GM21381 (cell line): ENCODE data around the gene SNRNP48.

Source experiments
- ATAC-seq: cut with Tn5 transposase; IDR thresholded peaks from one replicate; pipeline ENCODE4 v1.9.1; 2021; ENCODE audit warnings: mild to moderate bottlenecking, moderate library complexity; ENCODE audit not compliant: unreplicated experiment

Gene SNRNP48, protein sequence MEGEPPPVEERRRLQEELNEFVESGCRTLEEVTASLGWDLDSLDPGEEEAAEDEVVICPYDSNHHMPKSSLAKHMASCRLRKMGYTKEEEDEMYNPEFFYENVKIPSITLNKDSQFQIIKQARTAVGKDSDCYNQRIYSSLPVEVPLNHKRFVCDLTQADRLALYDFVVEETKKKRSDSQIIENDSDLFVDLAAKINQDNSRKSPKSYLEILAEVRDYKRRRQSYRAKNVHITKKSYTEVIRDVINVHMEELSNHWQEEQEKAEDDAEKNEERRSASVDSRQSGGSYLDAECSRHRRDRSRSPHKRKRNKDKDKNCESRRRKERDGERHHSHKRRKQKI

DNA sequence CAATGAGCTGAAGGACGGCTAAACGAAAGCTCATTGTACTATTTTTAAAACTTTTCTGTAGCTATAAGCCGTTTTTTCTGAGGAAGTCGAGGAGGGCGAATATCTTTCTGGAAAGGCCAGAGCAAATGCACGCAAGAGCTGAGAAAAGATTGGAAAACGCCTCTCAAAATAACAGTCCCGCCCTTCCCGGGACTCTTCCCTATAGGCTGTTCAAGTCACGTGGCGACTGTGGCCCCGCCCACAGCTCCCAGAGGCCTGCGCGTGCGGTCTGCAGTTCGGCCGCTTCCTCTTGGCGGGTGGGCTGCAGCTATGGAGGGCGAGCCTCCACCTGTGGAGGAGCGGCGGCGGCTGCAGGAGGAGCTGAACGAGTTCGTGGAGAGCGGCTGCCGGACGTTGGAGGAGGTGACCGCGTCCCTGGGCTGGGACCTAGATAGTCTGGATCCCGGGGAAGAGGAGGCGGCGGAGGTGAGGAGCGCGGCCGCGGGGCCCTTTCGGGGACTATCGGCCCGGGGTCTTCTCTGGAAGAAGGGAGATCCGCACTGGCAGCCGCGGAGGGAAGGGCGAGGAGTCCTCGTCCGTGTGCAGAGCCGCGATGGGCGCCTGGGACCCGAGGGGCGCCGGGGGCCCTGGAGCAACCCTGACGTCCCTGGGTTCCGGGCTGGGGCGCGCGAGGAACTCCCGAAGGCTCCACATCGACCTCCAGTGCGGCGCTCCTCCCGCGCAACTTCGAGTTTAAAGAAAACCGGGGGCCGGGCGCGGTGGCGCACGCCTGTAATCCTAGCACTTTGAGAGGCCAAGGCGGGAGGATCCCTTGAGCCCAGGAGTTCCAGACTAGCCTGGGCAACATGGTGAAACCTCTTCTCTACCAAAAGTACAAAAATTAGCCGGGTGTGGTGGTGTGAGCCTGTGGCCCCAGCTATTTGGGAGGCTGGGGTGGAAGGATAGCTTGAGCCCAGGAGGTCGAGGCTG, at the start of gene SNRNP48:
TSS of gene SNRNP48 (plus strand) at position 250 of the 969 bp plus-strand sequence. CDS start at position 310, 60 bp downstream.
- peak; percentile 99 for ATAC-seq

DNA sequence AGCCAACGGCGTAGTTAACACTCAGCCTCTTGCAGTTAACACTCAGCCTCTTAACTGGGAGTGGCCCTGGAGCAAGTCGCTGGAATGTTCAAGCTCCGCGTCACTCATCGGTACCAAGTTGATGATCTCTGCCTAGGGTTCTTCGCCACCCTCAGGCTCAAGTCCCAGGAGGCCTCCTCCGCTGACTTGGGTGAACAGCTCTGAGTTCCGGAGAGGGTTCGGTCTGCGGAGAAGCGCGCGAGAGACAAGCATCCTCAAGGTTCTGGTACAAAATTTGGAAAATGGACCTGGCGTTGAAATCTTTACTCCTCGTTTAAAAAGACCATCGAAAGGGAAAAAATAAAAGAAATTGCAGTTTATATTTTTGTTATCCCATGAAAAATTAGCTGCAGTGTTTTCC, 49.4 kb upstream of the SNRNP48 start:
- ATAC-seq: no peak

DNA sequence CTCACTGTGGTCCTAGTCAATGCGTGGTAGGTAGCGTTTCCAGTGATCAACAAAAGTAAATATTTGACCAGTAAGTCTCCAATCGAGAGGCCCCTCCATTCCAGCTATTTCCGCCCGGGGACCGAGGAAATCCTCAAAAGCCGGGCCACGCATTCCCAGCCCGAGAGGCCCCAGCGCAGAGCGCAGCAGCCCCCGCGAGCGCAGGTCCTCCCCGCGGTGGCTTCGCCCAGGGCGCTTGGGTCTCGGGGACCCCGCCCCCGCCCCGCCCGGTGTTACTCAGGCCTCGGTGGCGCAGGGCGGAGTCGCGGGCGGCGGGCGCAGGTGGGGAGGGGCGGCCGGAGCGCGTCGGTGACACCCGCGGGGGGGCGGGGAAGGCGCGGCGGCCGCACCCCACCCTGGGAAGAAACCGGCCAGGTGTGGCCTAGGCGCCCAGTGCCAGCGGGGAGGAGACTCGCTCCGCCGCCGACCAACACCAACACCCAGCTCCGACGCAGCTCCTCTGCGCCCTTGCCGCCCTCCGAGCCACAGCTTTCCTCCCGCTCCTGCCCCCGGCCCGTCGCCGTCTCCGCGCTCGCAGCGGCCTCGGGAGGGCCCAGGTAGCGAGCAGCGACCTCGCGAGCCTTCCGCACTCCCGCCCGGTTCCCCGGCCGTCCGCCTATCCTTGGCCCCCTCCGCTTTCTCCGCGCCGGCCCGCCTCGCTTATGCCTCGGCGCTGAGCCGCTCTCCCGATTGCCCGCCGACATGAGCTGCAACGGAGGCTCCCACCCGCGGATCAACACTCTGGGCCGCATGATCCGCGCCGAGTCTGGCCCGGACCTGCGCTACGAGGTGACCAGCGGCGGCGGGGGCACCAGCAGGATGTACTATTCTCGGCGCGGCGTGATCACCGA, 48.6 kb upstream of the SNRNP48 start, which contains the start of gene DSP:
TSS of gene DSP (plus strand) at position 497 of the 890 bp plus-strand sequence. CDS start at position 742, 245 bp downstream.
- ATAC-seq: no peak

DNA sequence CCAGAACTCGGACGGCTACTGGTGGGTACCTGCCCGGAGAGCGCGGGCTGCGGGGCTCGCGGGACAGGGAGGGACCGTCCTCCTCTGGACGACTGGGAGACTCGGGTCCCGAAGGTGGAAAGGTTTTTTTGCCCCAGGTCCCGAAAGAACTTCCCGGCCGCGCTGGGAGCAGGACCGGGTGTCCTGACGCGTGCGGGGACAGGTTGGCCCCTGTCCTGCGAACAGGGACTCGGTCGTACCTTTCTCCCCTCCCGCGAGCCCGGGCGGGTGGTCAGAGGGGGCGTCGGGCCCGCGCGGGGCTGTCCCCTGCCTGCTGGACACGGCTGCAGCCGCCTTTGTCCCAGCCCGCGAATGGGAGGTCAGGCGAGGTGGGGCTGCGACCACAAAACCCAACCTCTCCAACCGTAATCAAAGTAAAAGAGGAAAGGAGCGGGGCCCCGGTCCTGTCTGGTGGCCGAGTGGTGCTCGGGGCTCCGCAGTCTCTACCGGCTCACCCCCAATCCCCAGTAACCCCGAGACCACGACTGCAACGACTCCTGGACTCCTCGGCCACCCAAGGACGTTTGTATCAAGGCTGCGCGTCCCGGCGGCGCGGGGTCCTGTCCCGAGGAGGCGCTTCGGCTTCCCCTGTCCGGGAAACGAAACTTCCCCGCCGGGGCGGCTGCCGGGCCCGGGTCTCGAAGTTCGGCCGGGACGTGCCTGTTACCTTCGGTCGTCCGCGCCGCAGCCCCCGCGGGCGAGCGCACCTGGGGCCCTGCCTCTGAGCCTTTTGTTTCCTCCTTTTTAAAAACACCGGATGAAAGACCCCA, 47.7 kb upstream of the SNRNP48 start:
- no peak for ATAC-seq

DNA sequence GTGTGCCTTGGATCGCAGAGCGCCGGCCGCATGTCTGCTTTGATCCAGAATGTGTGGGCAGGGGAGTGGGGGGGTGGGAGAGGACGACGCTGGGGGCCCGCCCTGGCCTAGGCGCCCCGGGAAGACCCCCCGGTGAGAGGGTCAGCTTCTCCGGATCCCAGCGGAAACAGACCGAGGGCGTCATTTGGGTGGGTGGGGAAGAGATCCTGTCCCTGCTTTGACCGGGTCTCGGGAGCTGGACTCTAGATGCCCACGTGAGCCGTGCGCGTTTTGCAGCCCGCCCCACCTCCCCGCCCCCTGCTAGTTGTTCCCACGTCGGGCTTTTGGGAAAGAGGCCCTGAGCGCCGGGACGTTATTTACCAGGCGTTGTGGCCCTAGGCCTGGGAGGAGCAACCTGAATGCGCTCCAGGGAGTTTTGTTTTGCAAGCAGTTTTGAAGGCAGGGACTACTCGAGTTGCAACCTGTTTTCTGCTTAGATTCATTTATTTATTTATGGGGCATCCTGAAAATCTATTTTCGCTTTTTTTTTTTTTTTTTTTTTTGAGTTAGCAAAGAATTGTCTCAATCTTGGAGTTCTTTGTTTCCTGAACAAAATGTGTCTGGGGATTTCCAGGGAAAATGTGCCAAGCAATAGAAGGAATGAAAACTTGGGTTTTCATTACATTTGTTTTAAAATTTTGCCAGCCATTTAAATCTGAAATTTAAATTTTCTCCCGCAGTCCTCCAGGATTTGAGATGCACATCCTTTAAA, 46.9 kb upstream of the SNRNP48 start:
- no peak for ATAC-seq

DNA sequence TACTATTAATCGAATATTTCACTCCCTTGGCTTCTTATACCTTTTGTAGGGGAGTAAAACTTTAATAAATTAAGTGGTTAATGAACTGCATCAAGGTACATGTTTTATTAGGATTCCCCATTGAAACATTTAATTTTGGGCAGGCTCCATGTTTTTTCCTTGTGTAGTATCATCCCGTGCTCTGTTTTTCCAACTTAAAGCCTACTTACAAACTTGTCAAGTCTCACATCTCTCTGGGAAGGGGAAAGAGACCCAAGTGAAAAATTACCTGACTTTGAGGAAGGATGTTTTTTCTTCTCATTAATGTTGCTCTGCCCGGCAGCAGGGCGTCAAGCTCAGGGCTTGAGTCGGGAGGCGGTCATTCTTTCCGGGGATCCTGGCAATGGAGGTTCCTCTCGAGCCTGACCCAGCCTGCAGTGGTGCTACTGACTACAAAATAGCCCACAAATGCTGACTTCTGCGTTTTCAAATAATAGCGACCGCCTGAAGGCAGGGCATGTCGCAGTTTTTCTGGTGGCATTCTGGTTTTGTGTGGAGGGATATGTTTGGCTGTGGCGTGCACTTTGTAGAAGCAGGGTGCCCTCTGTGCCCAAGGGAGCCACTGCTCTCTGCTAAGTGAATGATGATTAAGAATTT, 46.1 kb upstream of the SNRNP48 start:
- no peak for ATAC-seq

DNA sequence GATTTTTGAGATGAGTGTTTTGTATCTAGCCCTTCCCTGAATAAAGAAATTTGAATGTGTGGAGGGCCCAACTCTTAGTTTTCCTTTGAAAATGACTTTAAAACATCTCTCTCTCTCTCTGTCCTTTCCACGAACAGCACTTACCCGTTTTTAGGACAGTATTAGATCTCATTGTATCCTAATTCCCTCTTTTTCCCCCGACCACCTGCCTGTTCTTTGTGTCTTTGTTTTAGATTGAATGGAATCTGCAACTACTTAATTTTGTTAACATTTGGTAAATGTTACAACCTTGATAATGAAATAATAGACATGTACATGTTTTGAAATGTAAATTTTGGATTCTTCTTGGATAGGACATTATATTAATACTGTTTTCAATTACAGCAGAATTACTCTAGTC, 45.4 kb upstream of the SNRNP48 start:
- no peak for ATAC-seq

DNA sequence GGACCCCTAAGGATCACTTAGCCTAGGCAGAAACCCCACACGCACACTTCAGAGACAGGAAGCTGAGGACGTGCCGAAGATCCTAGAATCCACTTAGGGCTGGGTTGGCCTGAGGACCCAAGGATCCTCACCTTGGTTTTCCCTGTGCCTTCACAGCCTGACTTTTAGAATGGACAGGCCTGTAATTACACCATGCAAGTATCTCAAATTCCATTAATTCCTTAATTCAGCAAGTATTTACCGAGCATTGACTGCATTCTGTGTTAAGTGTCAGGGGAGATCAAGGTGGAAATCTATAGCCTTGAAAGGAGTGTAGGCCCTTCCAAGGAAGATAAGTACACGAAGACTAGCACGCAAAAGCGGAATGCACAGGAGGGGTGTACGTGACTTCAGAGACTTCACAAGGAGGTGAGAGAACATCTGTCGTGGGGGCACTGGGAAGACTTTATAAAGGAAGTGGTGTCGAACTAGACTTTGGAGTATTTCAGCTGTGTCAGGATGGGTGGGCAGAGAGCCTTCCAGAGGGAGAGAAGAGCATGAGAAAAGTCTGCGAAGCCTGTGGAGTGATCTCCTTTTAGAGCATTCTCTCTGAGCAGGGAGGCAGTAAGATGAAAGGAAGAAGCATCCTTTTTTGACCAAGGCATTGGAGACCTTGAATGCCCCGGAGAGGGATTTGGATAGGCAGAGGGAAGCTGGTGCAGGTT, 44.5 kb upstream of the SNRNP48 start:
- no peak for ATAC-seq

DNA sequence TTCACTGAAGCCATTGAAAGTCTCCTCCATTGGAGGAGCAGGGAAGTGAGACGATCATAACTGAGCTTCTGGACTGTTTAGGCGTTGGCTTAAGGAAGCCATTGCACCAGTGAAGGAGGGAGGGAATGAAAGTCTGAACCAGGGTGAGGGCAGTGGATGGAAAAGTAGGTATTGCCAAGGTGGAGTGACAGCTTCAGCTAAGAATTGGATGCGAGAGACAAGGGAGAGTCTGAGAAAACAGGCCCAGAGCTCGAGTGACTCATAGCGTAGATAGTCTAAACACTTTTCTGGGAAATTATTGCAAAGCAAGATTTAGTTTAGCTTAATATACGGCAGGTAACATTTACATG, 44.0 kb upstream of the SNRNP48 start:
- no peak for ATAC-seq

DNA sequence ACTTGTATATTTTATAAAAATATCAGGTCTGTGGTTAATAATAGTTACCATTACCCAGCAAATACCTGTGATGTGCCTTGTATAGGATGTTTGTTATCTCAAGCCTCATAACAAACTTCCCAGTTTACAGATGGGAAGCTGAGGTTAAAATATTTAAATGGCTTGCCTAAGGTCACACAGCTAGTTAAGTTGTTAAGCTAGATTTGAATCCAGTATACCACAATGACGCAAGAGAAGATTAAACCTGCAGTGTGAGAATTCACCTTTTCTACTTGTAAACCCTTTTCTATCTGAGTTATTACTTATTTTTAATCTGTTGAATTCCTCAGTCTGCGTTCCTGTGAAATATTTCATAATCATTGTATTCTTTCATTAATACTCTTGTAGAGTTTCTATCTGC, 43.6 kb upstream of the SNRNP48 start:
- ATAC-seq: no peak

DNA sequence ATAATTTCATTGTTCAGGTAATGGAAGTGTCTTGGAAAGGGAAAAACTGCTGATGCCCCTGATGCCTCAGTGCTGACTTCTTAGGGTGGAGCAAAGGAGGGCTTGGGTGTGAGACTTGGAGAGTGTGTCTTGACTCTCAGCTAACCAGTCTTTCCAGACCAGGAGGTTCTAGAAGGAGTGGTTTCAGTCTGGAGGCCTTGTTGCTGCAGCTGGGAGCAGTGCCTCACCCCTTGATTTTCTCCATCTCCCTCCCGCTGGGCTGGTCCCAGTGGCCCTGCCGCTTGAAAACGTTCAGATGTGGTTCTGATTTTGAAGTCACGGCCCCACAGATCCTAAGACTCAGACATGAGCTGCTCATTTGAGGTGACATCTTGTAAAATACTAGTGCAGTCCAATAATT, 43.1 kb upstream of the SNRNP48 start:
- ATAC-seq: no peak

DNA sequence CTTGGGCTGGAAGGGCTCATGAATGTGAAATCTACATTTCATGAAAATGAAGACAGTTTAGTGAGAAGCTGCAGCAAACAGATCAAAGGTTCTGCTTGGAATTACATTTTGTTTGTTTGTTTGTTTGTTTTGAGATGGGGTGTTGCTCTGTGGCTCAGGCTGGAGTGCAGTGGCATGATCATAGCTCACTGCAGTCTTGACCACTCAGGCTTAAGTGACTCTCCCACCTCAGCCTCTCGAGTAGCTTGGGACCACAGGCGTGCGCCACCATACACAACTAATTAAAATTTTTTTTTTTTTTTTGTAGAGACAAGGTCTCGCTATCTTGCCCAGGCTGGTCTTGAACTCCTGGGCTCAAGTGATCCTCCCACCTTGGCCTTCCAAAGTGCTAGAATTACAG, 42.7 kb upstream of the SNRNP48 start:
- ATAC-seq: no peak

DNA sequence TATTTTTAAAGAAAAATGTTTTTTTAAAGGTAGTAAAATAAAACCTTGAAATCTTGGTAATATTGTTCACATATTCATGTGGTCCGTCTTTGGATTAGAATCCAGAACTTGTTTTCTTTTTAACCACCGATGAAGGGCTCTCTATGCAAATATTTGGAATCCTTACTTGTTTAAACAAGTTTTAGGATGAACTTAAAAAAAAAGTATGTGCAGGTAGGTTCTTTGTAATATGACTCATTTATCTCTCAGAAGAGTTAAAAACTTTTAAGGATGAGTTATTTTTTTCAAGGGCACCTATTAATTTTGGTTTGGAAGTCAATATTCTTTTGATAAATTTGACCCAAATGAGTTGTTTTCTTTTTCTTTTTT, 39.6 kb upstream of the SNRNP48 start:
- ATAC-seq: no peak

DNA sequence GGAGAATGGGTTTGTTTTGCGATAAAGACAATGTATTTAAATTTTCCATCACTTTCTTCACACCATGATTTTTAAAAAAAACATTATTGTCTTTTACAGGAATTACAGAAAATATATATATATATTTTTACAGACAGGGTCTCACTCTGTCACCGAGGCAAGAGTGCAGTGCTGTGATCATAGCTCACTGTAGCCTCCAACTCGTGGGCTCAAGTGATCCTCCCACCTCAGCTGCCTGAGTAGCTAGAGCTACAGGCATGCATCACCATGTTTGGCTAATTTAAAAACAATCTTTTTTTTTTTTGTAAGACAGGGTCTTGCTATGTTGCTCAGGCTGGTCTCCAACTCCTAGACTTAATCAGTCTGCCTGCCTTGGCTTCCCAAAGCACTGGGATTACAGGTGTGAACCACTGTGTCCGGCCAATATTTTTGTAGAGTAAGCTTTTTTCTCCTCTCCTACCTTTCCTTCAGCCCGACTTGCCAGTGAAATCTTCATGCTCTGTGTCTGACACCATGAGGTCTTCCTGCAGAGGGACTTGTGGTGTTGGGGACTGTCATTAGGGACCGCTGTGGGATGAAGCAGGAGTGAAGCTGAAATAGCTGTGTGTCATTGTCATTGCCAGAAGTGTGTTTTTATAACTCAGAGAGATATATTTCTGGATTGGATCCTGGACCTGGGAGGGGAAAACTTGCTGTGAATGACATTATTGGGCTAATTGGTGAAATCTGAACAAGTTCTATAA, 35.3 kb upstream of the SNRNP48 start:
- ATAC-seq: no peak

DNA sequence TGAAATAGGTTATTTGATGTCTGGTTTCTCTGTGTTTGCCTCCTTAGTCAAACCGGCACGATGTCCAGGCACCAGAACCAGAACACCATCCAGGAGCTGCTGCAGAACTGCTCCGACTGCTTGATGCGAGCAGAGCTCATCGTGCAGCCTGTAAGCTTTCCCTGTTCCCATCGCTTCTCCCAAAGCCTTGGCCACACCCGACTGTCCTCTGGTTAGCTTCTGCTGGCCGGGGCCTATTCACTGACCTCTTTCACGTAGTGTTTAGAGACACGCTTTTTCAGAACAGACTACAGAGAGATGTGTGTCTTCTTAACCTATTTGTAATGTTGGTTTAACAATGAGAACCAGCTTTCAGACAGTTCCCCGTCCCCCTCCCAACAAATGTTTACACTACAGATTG, 34.3 kb upstream of the SNRNP48 start:
- no peak for ATAC-seq

DNA sequence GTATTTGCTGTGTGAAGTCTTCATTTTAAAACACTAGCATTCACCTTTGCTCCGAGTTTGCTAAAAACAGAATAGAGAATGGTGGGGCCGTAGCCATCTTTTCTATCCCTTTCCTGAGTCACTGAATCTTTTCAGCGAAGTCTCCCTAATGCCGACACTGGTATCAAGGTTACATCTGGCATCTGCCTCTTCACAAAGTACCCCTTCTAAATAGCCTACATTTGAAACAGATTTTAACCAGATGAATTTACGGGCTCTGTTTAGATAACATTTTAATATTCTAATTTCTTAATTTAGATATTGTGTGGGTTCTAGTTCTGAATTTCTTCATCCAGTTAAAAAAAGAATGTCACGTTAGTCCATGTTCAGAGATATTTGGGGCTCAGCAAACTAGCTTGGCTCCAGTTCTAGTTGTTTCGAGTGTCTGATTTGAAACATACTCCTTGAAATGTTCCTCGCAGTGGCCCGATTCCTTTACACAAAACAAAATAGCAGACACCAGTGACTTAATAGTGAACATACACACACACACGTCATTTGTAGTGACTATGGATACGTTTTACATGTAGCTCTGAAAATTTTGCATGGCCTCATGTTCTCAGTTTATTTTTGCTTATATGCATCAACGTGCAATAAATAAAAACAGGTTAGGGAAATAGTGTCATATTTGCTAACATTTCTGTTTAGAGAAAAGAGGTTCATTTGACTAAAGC, 33.4 kb upstream of the SNRNP48 start:
- no peak for ATAC-seq

DNA sequence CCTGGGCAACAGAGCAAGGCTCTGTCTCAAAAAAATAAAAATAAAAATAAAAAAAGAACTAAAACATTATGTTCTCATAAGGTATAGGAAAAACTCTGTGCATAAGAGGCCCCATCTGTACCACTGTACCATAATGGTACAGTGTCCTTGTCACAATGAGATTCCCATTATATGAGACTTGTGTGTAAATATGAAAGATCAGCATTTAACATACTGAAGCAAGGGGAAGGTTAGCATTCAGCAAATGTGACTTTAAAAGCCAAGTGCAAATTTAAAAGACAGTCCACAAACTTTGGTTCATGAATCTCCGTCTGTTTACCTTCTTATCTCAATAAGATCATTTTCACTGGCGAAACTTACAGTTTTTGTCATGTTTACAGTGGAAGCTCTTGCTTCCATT, 32.3 kb upstream of the SNRNP48 start:
- ATAC-seq: no peak
